Ovary (tissue), 3 donors: ENCODE results near the gene ASAP2.

ENCODE experiments used
- POLR2A ChIP-seq: fragments of 450-650 bp; IDR thresholded peaks from one replicate; pipeline ENCODE4 v1.6.1; 2017; ENCODE audit warnings: antibody characterized with exemption, mild to moderate bottlenecking, moderate library complexity
- TF ChIP-seq, protein P1 (sequence below), 3 donors: fragments of 450-650 bp in 2 of 3; fragments of 200-600 bp in 1 of 3; IDR thresholded peaks; one replicate each; pipeline versions ENCODE4 v1.5.1 to v1.8.0; 2016 to 2022; ENCODE audit warnings: antibody characterized with exemption in 3 of 3, mild to moderate bottlenecking in 1 of 3
- donor health status: DM: no; HTN: no; CAD: no.

DNA sequence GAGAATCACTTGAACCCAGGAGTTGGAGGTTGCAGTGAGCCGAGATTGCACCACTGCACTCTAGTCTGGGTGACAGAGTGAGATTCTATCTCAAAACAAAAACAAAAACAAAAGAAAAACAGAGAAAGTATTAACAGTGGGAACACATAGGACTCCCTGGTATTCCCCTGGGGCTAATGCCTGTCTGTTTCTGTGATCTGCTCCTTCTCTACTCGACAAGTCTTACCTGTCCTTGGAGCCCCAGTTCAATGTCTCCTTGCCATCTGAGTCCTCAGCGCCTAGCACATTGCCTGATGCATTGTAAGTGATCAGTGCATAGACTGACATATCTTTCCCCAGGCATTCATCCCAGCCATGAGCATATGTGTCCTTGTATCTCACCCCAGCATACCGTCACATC is 85.8 kb downstream of the ASAP2 start:
- TF ChIP-seq POLR2A = no peak
- TF ChIP-seq, protein P1, sequence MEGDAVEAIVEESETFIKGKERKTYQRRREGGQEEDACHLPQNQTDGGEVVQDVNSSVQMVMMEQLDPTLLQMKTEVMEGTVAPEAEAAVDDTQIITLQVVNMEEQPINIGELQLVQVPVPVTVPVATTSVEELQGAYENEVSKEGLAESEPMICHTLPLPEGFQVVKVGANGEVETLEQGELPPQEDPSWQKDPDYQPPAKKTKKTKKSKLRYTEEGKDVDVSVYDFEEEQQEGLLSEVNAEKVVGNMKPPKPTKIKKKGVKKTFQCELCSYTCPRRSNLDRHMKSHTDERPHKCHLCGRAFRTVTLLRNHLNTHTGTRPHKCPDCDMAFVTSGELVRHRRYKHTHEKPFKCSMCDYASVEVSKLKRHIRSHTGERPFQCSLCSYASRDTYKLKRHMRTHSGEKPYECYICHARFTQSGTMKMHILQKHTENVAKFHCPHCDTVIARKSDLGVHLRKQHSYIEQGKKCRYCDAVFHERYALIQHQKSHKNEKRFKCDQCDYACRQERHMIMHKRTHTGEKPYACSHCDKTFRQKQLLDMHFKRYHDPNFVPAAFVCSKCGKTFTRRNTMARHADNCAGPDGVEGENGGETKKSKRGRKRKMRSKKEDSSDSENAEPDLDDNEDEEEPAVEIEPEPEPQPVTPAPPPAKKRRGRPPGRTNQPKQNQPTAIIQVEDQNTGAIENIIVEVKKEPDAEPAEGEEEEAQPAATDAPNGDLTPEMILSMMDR (IDR thresholded peaks at IDR 0.05) = no peak
